Activated CD4-positive, alpha-beta T cell treated with anti-CD3 and anti-CD28 coated beads for 36 hours (primary cell): Measurements from ENCODE around the gene CUX1. TPM values are rescaled to one million over a fixed set of nuclear protein-coding genes. Genes with fewer than 3 reads are reported as not detected.
"Not testable (repeated sequence)": the region's sequence is repeated elsewhere in the genome, so short reads cannot be mapped to it uniquely, and the experiment has no call there.

ENCODE experiments used
- ATAC-seq: fragments of 200-7000 bp; cut with Tn5 transposase; one replicate; pipeline ENCODE4 v1.10.0; 2021; ENCODE audit warnings: mild to moderate bottlenecking, moderate library complexity
- CTCF ChIA-PET: fragments of 350-600 bp; sonication (Branson Sonifier 250); formaldehyde crosslinking; loops from one replicate; lab custom pipeline; 2021; ENCODE audit warnings: antibody characterized with exemption; lab: Charles Lee
- POLR2A ChIA-PET: fragments of 350-600 bp; sonication (Branson Sonifier 250); formaldehyde crosslinking; loops from one replicate; lab custom pipeline; 2021; ENCODE audit warnings: antibody characterized with exemption, inconsistent platforms; lab: Charles Lee
- DNase-seq: peaks from one replicate; pipeline ENCODE4 v3.0.0-alpha.2; 2020
- H3K27ac Mint-ChIP-seq: one replicate; pipeline ENCODE4 v1.8.0; 2021; ENCODE audit warnings: mixed read lengths
- H3K27me3 Mint-ChIP-seq: one replicate; pipeline ENCODE4 v1.8.0; 2021; ENCODE audit warnings: mixed read lengths
- H3K36me3 Mint-ChIP-seq: one replicate; pipeline ENCODE4 v1.8.0; 2021; ENCODE audit warnings: low read depth, mixed read lengths
- H3K4me1 Mint-ChIP-seq: one replicate; pipeline ENCODE4 v1.8.0; 2021; ENCODE audit warnings: mixed read lengths
- H3K4me3 Mint-ChIP-seq: one replicate; pipeline ENCODE4 v1.8.0; 2021; ENCODE audit warnings: mild to moderate bottlenecking, moderate library complexity, mixed read lengths
- H3K9me3 Mint-ChIP-seq: one replicate; pipeline ENCODE4 v1.8.0; 2021; ENCODE audit warnings: low read depth, mixed read lengths
- intact Hi-C, 2 experiments: fragments of 100-400 bp; cut with DNase I in 1 of 2; cut with micrococcal nuclease in 1 of 2; formaldehyde crosslinking; loops; one replicate each; pipeline versions ENCODE4 v1.14.2 to v1.15.1; 2022 to 2024; cut with DNase I, micrococcal nuclease
- total RNA-seq, 2 experiments: library from RNA; stranded (reverse); gene quantifications; one replicate each; pipeline ENCODE4 v1.2.3, GENCODE V29; 2021

CUX1 gene
- total RNA-seq, 2 experiments from 2014 or later: 21.6 to 23.5 TPM

DNA sequence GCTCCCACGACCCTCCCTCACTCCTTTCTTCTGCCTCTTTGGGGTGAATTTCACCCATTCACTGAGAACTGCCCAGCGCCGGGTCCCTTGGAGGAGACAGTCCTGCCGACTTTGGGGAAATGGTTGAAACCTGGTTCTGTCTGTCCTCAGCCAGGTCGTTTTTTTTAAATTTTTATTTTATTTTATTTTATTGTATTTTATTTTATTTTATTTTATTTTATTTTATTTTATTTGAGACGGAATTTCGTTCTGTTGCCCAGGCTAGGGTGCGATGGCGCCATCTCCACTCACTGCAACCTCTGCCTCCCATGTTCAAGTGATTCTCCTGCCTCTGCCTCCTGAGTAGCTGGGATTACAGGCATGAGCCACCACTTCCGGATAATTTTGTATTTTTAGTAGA lies 363.3 kb downstream of the CUX1 start:
- DNase-seq (no peak), ATAC-seq (no peak)
- H3K36me3 Mint-ChIP-seq: peaks cover 2% of the 10 kb centered on the region
- H3K4me3 Mint-ChIP-seq: no peak overlapping the region
- H3K4me1 Mint-ChIP-seq: no peaks in the 10 kb centered on the region
- H3K27me3 Mint-ChIP-seq: no peaks in the 10 kb centered on the region
- H3K27ac Mint-ChIP-seq: no peak overlapping the region
- intact Hi-C loops: no loop called here
- ChIA-PET POLR2A (no interaction called here), CTCF (no interaction called here)
- no peaks in the 10 kb centered on the region for H3K9me3 Mint-ChIP-seq

DNA sequence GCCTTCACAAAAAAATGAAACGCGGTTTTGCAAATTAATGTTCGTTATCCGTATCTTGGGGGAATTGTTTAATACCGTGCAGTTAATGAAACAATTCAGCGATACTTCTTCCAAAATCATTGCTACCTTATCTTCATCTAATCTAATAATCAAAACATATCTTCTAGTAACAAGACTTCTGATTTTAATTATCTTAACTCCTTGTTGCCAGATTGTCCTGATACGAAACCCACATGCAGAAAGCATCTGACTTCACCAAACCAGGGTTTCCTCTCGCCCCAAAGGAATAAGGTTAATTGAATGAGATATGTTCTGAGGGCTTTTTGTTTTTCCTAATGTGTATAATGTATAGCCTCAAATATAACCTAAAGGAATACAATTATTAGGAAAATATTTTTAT lies 364.1 kb downstream of the CUX1 start:
- ChIA-PET POLR2A (no interaction called here), CTCF (no interaction called here)
- Mint-ChIP-seq H3K27ac (no peak overlapping the region), H3K4me1 (no peaks in the 10 kb centered on the region), H3K9me3 (no peaks in the 10 kb centered on the region), H3K36me3 (peaks cover 2% of the 10 kb centered on the region), H3K4me3 (no peak overlapping the region), H3K27me3 (no peaks in the 10 kb centered on the region)
- intact Hi-C loops: no loop called here
- ATAC-seq (no peak), DNase-seq (no peak)

DNA sequence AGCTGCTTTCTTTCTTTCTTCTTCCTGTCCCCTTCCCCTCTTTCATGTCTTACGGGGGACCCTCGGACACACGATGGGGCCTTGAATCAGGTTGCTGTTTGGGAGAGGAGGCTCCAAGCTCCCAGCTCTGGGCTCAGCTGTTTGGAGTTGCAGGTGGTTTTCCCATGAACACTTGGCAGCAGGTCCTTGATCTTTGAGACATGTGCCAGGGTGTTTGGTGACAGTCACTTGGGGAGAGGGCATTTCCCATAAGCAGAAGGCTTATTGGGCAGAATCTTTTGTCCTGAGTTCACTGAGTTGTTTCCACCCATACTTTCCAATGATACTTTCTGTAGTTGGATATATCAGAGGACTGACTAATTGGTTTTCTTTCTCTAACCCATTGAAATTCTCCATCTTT lies 364.6 kb downstream of the CUX1 start:
- Mint-ChIP-seq H3K27me3 (no peaks in the 10 kb centered on the region), H3K9me3 (no peaks in the 10 kb centered on the region), H3K27ac (no peak overlapping the region), H3K36me3 (peaks cover 2% of the 10 kb centered on the region), H3K4me3 (no peak overlapping the region), H3K4me1 (no peaks in the 10 kb centered on the region)
- ChIA-PET CTCF (interaction anchor here (0.8 kb wide), 1 partner anchor 254 kb away, joined by 3 read pairs; no protein-coding TSS in a partner anchor), POLR2A (no interaction called here)
- ATAC-seq (no peak), DNase-seq (no peak)
- intact Hi-C loops: no loop called here

DNA sequence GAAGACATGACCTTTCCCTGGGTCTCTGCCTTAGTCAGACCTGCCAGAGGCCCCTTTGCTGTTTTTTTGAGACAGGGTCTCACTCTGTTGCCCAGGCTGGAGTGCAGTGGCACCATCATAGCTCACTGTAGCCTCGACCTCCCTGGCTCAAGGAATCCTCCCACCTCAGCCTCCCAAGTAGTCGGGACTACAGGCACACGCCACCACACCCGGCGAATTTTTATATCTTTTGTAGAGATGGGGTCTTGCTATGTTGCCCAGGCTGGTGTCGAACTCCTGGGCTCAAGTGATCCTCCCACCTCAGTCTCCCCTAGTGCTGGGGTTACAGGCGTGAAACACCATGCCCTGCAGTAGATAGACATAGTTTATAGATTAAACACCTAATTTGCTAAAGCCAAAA lies 366.4 kb downstream of the CUX1 start:
- POLR2A ChIA-PET: interaction anchor here (0.6 kb wide), 1 partner anchor 488 kb away, joined by 4 read pairs; no protein-coding TSS in a partner anchor
- H3K4me3 Mint-ChIP-seq, H3K27ac Mint-ChIP-seq, H3K4me1 Mint-ChIP-seq, H3K36me3 Mint-ChIP-seq, H3K27me3 Mint-ChIP-seq, ATAC-seq, intact Hi-C loops, DNase-seq, H3K9me3 Mint-ChIP-seq: not testable (repeated sequence)
- CTCF ChIA-PET: interaction anchor here (1.0 kb wide), 1 partner anchor 9 kb away, joined by 4 read pairs; no protein-coding TSS in a partner anchor

DNA sequence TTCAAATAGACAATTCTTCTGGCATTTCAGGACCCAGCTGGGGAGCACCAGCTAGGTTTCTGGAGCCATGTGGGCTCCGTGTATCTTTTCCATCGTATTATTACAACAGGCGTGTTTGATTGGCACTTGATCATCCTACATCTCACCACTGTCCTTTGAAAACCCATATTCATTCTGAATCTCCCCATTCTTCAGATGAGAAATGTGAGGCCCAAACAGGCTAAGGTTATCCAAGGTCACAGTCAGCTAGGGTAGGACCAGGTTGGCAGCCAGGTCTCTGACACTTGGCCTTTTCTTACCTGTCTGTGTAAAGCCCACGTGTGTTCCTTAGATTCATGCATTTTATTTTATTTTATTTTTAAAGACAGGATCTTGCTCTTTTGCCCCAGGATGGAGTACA lies 366.9 kb downstream of the CUX1 start:
- ATAC-seq (no peak), DNase-seq (no peak)
- H3K4me1 Mint-ChIP-seq: no peaks in the 10 kb centered on the region
- no peak overlapping the region for H3K27ac Mint-ChIP-seq
- H3K4me3 Mint-ChIP-seq: no peak overlapping the region
- ChIA-PET POLR2A (interaction anchor here (0.6 kb wide), 1 partner anchor 488 kb away, joined by 4 read pairs; no protein-coding TSS in a partner anchor), CTCF (interaction anchor here (1.0 kb wide), 1 partner anchor 9 kb away, joined by 4 read pairs; no protein-coding TSS in a partner anchor)
- no peaks in the 10 kb centered on the region for H3K27me3 Mint-ChIP-seq
- intact Hi-C loops: no loop called here
- H3K9me3 Mint-ChIP-seq: no peaks in the 10 kb centered on the region
- peaks cover 2% of the 10 kb centered on the region for H3K36me3 Mint-ChIP-seq

DNA sequence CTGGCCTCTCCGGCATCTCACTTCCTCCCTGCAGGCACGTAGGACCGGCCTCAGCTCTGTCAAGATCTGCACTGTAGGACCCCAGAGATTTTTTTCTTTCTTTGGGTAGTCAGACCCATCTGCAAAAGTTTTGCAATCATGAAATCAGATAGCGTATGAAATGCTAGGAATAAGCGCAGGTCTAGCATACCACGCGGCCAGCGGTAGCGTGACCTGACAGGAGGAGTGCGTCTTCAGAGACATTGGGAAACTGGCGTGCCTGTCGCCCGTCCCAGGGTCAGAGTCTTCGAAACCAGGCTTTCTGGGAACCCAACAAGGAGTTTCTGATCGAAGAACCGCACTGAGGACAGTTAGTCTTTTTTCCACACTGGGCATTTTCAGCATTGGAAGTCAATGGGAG lies 368.4 kb downstream of the CUX1 start:
- Mint-ChIP-seq H3K36me3 (peaks cover 2% of the 10 kb centered on the region), H3K27ac (no peak overlapping the region), H3K4me3 (no peak overlapping the region), H3K27me3 (no peaks in the 10 kb centered on the region), H3K9me3 (no peaks in the 10 kb centered on the region), H3K4me1 (no peaks in the 10 kb centered on the region)
- POLR2A ChIA-PET: no interaction called here
- ATAC-seq (no peak), DNase-seq (no peak)
- CTCF ChIA-PET: interaction anchor here (0.7 kb wide), 1 partner anchor 184 kb away, joined by 3 read pairs; no protein-coding TSS in a partner anchor
- intact Hi-C loops: no loop called here

DNA sequence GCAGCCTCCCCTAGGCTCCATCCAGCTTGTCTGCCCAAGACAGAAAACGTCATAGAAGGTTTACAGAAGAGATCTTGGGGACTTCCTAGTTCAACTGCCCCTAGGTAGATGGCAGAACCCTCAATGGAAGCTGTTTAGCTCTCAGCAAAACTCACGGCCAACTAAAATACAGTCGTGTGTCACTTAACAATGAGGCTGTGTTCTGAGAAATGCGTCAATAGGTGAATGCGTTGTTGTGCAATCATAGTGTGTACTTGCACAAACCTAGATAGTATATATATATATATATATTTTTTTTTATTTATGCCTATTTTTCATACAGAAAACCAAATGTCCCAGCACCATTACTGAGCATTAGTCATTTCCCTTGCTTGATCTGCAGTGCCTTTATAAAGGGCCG lies 368.9 kb downstream of the CUX1 start:
- Mint-ChIP-seq H3K9me3 (no peaks in the 10 kb centered on the region), H3K4me3 (no peak overlapping the region), H3K36me3 (no peaks in the 10 kb centered on the region), H3K4me1 (no peaks in the 10 kb centered on the region), H3K27me3 (no peaks in the 10 kb centered on the region), H3K27ac (no peak overlapping the region)
- intact Hi-C loops: no loop called here
- CTCF ChIA-PET: interaction anchor here (0.7 kb wide), 1 partner anchor 185 kb away, joined by 3 read pairs; no protein-coding TSS in a partner anchor
- ATAC-seq: no peak
- POLR2A ChIA-PET: no interaction called here
- DNase-seq: no peak

DNA sequence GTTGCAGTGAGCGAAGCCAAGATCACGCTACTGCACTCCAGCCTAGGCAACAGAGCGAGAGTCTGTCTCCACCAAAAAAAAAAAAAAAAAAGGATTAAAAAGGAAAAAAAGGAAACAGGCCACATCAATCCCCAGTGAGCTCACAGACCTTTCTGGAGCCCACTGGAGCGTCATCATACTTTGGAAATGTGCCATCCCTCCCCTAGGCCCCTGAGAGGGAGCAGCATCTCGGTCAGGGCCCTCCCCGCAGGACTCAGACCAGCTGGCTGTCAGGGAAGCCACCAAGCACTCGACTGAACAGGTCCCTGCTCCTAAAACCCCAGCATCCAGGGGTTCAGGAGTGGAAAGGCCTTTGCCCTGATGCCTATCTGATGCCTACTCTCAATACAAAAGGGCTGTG lies 371.3 kb downstream of the CUX1 start:
- H3K27ac Mint-ChIP-seq: no peak overlapping the region
- ChIA-PET POLR2A (no interaction called here), CTCF (interaction anchor here (0.6 kb wide), 1 partner anchor 499 kb away, joined by 3 read pairs; no protein-coding TSS in a partner anchor)
- H3K36me3 Mint-ChIP-seq: peaks cover 6% of the 10 kb centered on the region
- intact Hi-C loops: no loop called here
- no peak for DNase-seq
- H3K4me3 Mint-ChIP-seq: no peak overlapping the region
- H3K9me3 Mint-ChIP-seq: no peaks in the 10 kb centered on the region
- no peak for ATAC-seq
- no peaks in the 10 kb centered on the region for H3K27me3 Mint-ChIP-seq
- H3K4me1 Mint-ChIP-seq: no peaks in the 10 kb centered on the region

DNA sequence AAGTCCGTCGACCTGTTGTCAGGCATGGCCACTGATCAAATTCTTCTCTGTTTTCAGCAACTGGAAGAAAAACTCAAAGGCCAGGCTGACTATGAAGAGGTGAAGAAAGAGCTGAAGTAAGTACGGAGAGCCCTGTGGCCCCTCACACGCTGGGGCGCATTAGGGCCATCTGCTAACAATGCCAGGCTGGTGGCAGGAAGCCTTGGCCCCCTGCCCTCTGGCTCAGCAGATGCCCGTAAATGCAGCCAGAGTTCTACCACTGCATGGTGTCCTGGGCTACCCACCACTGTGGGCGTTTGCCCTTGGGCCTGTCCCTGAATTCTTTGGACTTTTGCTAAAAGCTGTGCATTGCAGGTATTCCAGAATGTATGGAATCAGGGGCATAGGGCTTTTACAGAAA lies 372.3 kb downstream of the CUX1 start:
- H3K9me3 Mint-ChIP-seq: no peaks in the 10 kb centered on the region
- intact Hi-C loops: no loop called here
- H3K4me3 Mint-ChIP-seq: no peak overlapping the region
- H3K4me1 Mint-ChIP-seq: no peaks in the 10 kb centered on the region
- ChIA-PET CTCF (no interaction called here), POLR2A (no interaction called here)
- DNase-seq: no peak
- H3K36me3 Mint-ChIP-seq: peaks cover 7% of the 10 kb centered on the region
- no peak for ATAC-seq
- H3K27me3 Mint-ChIP-seq: no peaks in the 10 kb centered on the region
- H3K27ac Mint-ChIP-seq: no peak overlapping the region

DNA sequence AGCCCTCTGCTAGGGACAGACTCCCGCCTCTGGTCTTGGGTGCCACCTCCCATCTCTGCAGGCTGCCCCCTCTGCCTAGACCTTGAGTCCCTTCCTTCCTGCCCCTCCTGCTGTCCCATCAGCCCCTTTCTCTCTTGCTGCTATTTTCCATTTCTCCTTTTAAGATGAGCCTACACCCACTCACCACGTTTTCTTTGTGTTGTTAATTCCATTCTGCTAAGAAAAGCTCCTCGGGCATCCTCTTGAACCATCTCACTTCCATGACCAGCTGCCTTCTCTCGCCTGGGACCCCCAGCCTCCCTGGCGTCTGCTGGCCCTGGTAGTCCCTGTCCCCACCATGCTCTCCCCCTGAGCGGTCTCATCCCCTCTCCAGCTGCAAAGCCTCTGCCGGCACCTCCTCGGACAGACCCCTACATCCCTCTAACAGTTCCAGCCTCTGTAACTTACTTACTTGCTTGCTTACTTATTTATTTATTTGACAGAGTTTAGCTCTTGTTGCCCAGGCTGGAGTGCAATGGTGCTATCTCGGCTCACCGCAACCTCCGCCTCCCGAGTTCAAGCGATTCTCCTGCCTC lies 373.4 kb downstream of the CUX1 start:
- H3K4me3 Mint-ChIP-seq: no peak overlapping the region
- H3K27me3 Mint-ChIP-seq: no peaks in the 10 kb centered on the region
- H3K27ac Mint-ChIP-seq: no peak overlapping the region
- DNase-seq (no peak), ATAC-seq (no peak)
- peaks cover 7% of the 10 kb centered on the region for H3K36me3 Mint-ChIP-seq
- ChIA-PET CTCF (no interaction called here), POLR2A (interaction anchor here (0.6 kb wide), 1 partner anchor 1061 kb away, joined by 6 read pairs; no protein-coding TSS in a partner anchor)
- intact Hi-C loops: no loop called here
- no peaks in the 10 kb centered on the region for H3K9me3 Mint-ChIP-seq
- H3K4me1 Mint-ChIP-seq: no peaks in the 10 kb centered on the region

DNA sequence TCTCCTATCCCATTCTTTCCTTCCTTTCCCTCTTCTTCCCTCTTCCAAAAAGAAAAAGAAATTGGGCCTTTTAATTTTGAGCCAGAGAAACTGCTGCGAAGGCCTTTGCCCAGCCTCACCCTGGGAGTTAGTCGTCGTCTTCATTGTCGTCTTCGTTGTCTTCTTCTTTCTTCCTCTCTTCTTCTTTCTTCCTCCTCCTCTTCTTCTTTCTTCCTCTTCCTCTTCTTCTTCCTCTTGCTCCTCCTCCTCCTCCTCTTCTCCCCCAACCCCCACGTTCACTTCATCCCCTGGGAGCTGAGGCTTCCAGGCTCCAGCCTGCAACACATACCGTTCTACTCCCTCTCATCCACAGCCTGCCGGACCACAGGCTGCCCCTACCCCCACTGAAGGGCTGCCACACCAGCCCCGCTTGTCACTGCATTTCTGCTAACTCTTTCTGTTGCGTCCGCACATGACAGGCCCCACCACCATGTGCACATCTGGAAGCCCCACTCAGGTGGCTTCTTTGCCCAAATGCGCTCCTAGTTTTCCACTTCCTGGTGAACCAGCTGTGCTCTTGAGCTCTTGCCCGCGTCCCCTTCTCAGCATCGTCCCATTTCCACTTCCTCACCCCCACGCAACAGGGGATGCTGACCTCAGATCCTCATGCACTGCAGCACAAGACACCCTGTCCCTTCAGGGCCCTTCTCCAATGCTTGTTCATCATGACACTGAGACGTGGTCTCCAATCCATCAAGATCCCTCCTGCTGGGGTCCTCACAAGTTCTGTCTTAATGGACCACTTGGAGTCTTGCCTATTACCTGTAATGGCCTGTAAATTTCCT lies 374.3 kb downstream of the CUX1 start:
- intact Hi-C loops: no loop called here
- DNase-seq: no peak
- H3K27me3 Mint-ChIP-seq: no peaks in the 10 kb centered on the region
- POLR2A ChIA-PET: no interaction called here
- CTCF ChIA-PET: no interaction called here
- peaks cover 7% of the 10 kb centered on the region for H3K36me3 Mint-ChIP-seq
- no peak overlapping the region for H3K4me3 Mint-ChIP-seq
- ATAC-seq: no peak
- H3K9me3 Mint-ChIP-seq: no peaks in the 10 kb centered on the region
- H3K27ac Mint-ChIP-seq: no peak overlapping the region
- no peaks in the 10 kb centered on the region for H3K4me1 Mint-ChIP-seq

DNA sequence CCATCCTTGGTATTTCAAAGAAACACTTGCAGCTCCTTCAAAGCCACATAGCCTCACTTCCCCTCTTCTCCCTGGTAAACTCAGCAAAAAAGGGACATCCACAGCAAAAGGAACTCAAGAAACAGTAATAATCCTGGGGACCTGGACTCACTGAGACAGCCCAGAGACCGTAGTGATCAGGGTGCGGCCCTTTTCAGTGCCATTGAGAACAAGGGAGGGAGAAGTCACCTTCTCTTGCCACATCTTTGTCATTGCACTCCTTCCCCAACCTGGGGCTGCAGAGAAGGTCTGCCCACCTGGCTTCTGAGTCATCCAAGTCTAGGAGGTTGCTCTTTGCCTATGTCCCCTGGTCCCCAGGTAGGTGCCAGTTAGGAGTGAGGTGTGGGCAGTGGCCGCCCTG lies 375.4 kb downstream of the CUX1 start:
- Mint-ChIP-seq H3K27me3 (no peaks in the 10 kb centered on the region), H3K4me1 (no peaks in the 10 kb centered on the region), H3K27ac (no peak overlapping the region), H3K9me3 (no peaks in the 10 kb centered on the region), H3K4me3 (no peak overlapping the region), H3K36me3 (peaks cover 7% of the 10 kb centered on the region)
- ATAC-seq (no peak), DNase-seq (no peak)
- ChIA-PET POLR2A (no interaction called here), CTCF (interaction anchor here (0.5 to 0.7 kb wide), 3 partner anchors 44 to 999 kb away, joined by 3 read pairs; no protein-coding TSS in a partner anchor)
- intact Hi-C loops: no loop called here
